Measurements from ENCODE around the gene VPS36. TPM values are rescaled to one million over a fixed set of nuclear protein-coding genes. Genes with fewer than 3 reads are reported as not detected.

Gene VPS36
- 36.7 and 38.9 TPM in 2 replicates for total RNA-seq

GRCh38 chr13:52450012-52450792 is at the start of gene VPS36:
TSS of gene VPS36 (minus strand) at chr13:52450634. CDS start at chr13:52450594, 40 bp downstream.

GRCh38 chr13:52454820-52455676 is 4.6 kb upstream of the VPS36 start, which contains the start of gene CKAP2:
TSS of gene CKAP2 (plus strand) at chr13:52455478. CDS start at chr13:52455557, 79 bp downstream.

GRCh38 chr13:52405767-52406494 is 44.5 kb downstream of the VPS36 start, which contains the start of gene THSD1:
TSS of gene THSD1 (minus strand) at chr13:52406172. CDS start at chr13:52402600, 3,572 bp downstream.

Small RNA genes lying within 50 kb of the gene (small RNA-seq; reads per million reads assigned to genes)
- gene RNY4P24: not detected

Other genes starting within 250 kb of the VPS36 start
- gene THSD1, start 44.5 kb downstream of the VPS36 start, total RNA-seq: 3.5 and 6.0 TPM in 2 replicates
- gene CKAP2, start 4.8 kb upstream of the VPS36 start, total RNA-seq: 8.5 and 9.7 TPM in 2 replicates
- 2.2 and 2.4 TPM in 2 replicates for gene HNRNPA1L2, start 191.8 kb upstream of the VPS36 start, total RNA-seq
- gene SUGT1, start 202.2 kb upstream of the VPS36 start, total RNA-seq: 32.8 and 37.9 TPM in 2 replicates